Endothelial cell of hepatic sinusoid (primary cell): ENCODE data around the gene CRY2.
"Not testable (repeated sequence)": the region's sequence is repeated elsewhere in the genome, so short reads cannot be mapped to it uniquely, and the experiment has no call there.

Experiments used
- in situ Hi-C: cut with HindIII; loops from 2 replicates; pipeline ENCODE4 v1.10.0; 2017; ENCODE audit warnings: low sequenced_read_pairs

The CRY2 gene

GRCh38 chr11:45897556-45897955 is 50.3 kb downstream of the CRY2 start:
- in situ Hi-C loops = no loop called here

- in situ Hi-C loops = no loop called here
Measured at GRCh38 chr11:45899086-45899447, 51.8 kb downstream of the CRY2 start.

GRCh38 chr11:45899448-45900174 is 52.3 kb downstream of the CRY2 start:
- in situ Hi-C loops = no loop called here

GRCh38 chr11:45900175-45900800 is 53.0 kb downstream of the CRY2 start:
- in situ Hi-C loops = not testable (repeated sequence)

GRCh38 chr11:45900916-45901617 is 53.8 kb downstream of the CRY2 start:
- in situ Hi-C loops = no loop called here

- in situ Hi-C loops = no loop called here
Measured at GRCh38 chr11:45901626-45902025, 54.4 kb downstream of the CRY2 start.

GRCh38 chr11:45902452-45903380 is 55.4 kb downstream of the CRY2 start:
- in situ Hi-C loops = no loop called here

- in situ Hi-C loops = no loop called here
Measured at GRCh38 chr11:45904309-45904915, 57.1 kb downstream of the CRY2 start.

- in situ Hi-C loops = no loop called here
Measured at GRCh38 chr11:45905095-45905494, 57.8 kb downstream of the CRY2 start.

GRCh38 chr11:45905576-45905975 is 58.3 kb downstream of the CRY2 start:
- in situ Hi-C loops = not testable (repeated sequence)

- in situ Hi-C loops = no loop called here
Measured at GRCh38 chr11:45906096-45906682, 58.9 kb downstream of the CRY2 start.

- in situ Hi-C loops = no loop called here
Measured at GRCh38 chr11:45906965-45907611, 59.8 kb downstream of the CRY2 start, which contains the start of gene FREY1. Gene FREY1 (minus strand): TSS chr11:45907271. CDS start chr11:45907245, 26 bp downstream.

- in situ Hi-C loops = no loop called here
Measured at GRCh38 chr11:45907911-45908370, 60.7 kb downstream of the CRY2 start.

GRCh38 chr11:45909594-45910475 is 62.6 kb downstream of the CRY2 start:
- in situ Hi-C loops = no loop called here

GRCh38 chr11:45910623-45911022 is 63.3 kb downstream of the CRY2 start:
- in situ Hi-C loops = no loop called here

- in situ Hi-C loops = no loop called here
Measured at GRCh38 chr11:45913514-45913913, 66.2 kb downstream of the CRY2 start.

- in situ Hi-C loops = no loop called here
Measured at GRCh38 chr11:45913942-45914635, 66.8 kb downstream of the CRY2 start.

- in situ Hi-C loops = no loop called here
Measured at GRCh38 chr11:45915446-45915845, 68.2 kb downstream of the CRY2 start.
